Stomach (tissue), 9 donors: ENCODE data around the gene ATP11A. TPM values are rescaled to one million over a fixed set of nuclear protein-coding genes. Genes with fewer than 3 reads are reported as not detected.
"Not testable (repeated sequence)": the region's sequence is repeated elsewhere in the genome, so short reads cannot be mapped to it uniquely, and the experiment has no call there.

ENCODE experiments used
- DNase-seq, 2 donors: peaks; one replicate each; pipeline versions ENCODE4 v3.0.0 to v3.0.0-alpha.2; 2013 to 2019
- H3K27ac ChIP-seq, 5 donors: fragments of 200-600 bp in 4 of 5; sonication (generic) in 4 of 5; one replicate each; pipeline ENCODE4 v1.5.1; 2013 to 2019; ENCODE audit warnings: mild to moderate bottlenecking in 1 of 5, moderate library complexity in 1 of 5
- H3K27me3 ChIP-seq, 3 donors: fragments of 200-600 bp; sonication (generic); one replicate each; pipeline ENCODE4 v1.5.1; 2017 to 2019; ENCODE audit warnings: mixed run types in 1 of 3
- H3K36me3 ChIP-seq, 4 donors: fragments of 200-600 bp; sonication (generic); 1 replicate in 3 of 4; 2 replicates in 1 of 4; pipeline ENCODE4 v1.5.1; 2016 to 2019
- H3K4me1 ChIP-seq, 4 donors: fragments of 200-600 bp; sonication (generic); one replicate each; pipeline ENCODE4 v1.5.1; 2016 to 2019
- H3K4me3 ChIP-seq, 4 donors: fragments of 200-600 bp; sonication (generic) in 3 of 4; one replicate each; pipeline ENCODE4 v1.5.1; 2016 to 2019; ENCODE audit warnings: mild to moderate bottlenecking in 1 of 4
- H3K9me3 ChIP-seq, 4 donors: fragments of 200-600 bp; sonication (generic); one replicate each; pipeline ENCODE4 v1.5.1; 2016 to 2019
- EP300 ChIP-seq: sonication (generic); formaldehyde crosslinking; IDR thresholded peaks from one replicate; pipeline ENCODE4 v1.6.1; 2017; ENCODE audit warnings: antibody characterized with exemption
- POLR2A ChIP-seq, 4 donors: fragments of 450-650 bp; IDR thresholded peaks; one replicate each; pipeline ENCODE4 v1.6.1; 2016; ENCODE audit warnings: antibody characterized with exemption in 4 of 4, control low read depth in 2 of 4, mild to moderate bottlenecking in 1 of 4, moderate library complexity in 1 of 4
- POLR2AphosphoS5 ChIP-seq, 3 donors: sonication (generic); formaldehyde crosslinking; IDR thresholded peaks; one replicate each; pipeline ENCODE4 v1.6.1; 2016; ENCODE audit warnings: antibody characterized with exemption in 3 of 3
- WGBS, 5 donors: extraction: QIAGEN DNeasy Blood & Tissue Kit in 3 of 5; methylation state at CpG; one replicate each; pipeline versions ENCODE4 v1.1.5 to v1.1.7; 2013 to 2018; 5-methylcytosine and 5-hydroxymethylcytosine counted together
- intact Hi-C: fragments of 100-400 bp; cut with DNase I; formaldehyde crosslinking; loops from one replicate; pipeline ENCODE4 v1.15.1; 2023; ENCODE audit warnings: low total_unique reads
- polyA plus RNA-seq, 3 donors: library from polyadenylated mRNA; stranded (reverse); fragments of 200-250 nt; gene quantifications; one replicate each; pipeline ENCODE4 v1.2.3, GENCODE V29; 2013
- total RNA-seq, 5 donors: library from RNA; depleted of rRNA; stranded (reverse); fragments of >200 nt; gene quantifications; one replicate each; pipeline versions ENCODE4 v1.1.0 to v1.2.3, GENCODE V29; 2014 to 2016
- TF ChIP-seq, protein P1 (sequence below), 7 experiments: fragments of 450-650 bp in 4 of 7; fragments of 200-600 bp in 3 of 7; sonication (generic) in 3 of 7; IDR thresholded peaks; one replicate each; pipeline ENCODE4 v1.5.1; 2016 to 2019; ENCODE audit warnings: antibody characterized with exemption in 7 of 7, control low read depth in 2 of 7, mild to moderate bottlenecking in 1 of 7
- donor health status: healthy with polysubstance abuse.
- donor health status: Bipolar disorder and iron deficiency.
- donor health status: healthy.

ATP11A gene
- total and polyA plus RNA-seq, 8 donors = 1.1 to 70.9 (median 12.3) TPM

DNA sequence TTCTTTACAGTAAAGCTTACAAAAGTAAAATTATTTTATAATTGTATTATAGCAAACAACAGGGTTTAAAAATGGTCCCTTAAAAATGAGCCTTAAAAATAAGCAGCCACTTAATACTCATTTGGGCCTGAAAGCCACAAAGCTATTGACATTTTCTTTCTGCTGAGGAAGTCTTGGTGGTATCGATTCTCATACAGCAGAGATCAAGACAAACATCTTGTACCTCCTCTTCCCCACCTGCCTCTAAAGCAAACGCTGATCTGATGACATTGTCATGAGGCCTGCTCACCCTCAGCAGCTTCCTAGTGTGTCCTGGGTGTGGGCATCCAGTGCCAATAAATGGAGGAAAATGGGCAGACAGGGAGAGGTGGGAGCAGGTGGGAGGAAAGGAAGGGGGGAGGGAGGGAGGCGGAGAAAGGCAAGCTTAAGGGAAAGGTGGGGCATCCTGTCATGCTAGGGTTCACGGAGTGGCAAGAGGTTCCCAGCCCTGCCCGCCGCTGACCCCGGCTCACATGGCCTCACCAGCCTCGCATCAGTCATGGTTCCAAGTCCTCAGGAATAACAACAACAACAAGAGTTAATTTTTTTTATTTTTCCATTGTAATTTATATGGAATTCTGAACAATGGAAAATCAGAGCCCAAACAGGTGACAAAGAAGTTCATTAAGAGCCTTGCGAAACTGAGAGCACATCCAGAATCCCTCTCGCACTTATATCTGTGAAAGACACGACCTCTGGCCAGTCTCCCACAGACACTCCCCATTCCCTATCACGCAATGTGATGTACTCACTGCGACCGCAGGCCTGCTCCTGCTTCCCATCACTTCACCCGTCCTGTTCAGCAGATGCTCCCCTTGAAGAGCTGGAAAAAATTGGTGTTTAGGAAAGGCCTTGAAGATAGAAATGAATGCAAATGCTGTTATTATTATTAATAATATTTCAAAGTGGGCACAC, 15.1 kb upstream of the ATP11A start:
- WGBS, 5 donors = 77 to 79% (median 78%) methylated on average over 15 of the region's 15 CpGs
- no peaks in the 10 kb centered on the region for H3K4me1 ChIP-seq
- DNase-seq = no peak
- no peak overlapping the region for H3K27ac ChIP-seq
- H3K36me3 ChIP-seq = no peaks in the 10 kb centered on the region
- H3K9me3 ChIP-seq = no peaks in the 10 kb centered on the region
- TF ChIP-seq, protein P1, sequence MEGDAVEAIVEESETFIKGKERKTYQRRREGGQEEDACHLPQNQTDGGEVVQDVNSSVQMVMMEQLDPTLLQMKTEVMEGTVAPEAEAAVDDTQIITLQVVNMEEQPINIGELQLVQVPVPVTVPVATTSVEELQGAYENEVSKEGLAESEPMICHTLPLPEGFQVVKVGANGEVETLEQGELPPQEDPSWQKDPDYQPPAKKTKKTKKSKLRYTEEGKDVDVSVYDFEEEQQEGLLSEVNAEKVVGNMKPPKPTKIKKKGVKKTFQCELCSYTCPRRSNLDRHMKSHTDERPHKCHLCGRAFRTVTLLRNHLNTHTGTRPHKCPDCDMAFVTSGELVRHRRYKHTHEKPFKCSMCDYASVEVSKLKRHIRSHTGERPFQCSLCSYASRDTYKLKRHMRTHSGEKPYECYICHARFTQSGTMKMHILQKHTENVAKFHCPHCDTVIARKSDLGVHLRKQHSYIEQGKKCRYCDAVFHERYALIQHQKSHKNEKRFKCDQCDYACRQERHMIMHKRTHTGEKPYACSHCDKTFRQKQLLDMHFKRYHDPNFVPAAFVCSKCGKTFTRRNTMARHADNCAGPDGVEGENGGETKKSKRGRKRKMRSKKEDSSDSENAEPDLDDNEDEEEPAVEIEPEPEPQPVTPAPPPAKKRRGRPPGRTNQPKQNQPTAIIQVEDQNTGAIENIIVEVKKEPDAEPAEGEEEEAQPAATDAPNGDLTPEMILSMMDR (IDR thresholded peaks at IDR 0.05) = no peak
- TF ChIP-seq EP300 = no peak
- TF ChIP-seq POLR2AphosphoS5 (IDR thresholded peaks at IDR 0.05) = no peak
- TF ChIP-seq POLR2A (IDR thresholded peaks at IDR 0.05) = no peak
- peaks cover 0 to 31% (median 0%) of the 10 kb centered on the region in 3 donors for H3K27me3 ChIP-seq
- H3K4me3 ChIP-seq = no peak overlapping the region
- intact Hi-C loops = no loop called here

DNA sequence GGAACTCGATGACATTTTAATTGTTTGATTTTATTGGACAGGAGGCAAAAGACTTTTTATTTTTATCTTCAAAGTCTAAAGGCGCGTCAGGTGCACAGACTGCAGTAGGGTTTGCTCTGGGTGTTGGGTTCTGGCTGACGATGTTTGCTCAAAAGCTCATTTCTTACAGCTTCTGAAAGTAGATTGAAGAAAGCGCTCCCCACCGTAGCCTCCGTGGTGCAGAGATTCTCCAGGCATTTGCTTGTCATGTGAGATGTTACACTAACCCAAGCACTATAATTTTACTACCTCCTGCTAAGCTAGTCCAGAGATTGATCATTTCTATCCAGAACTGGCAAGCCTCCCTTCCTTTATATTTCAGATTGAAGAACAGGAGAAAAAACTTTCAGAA, 14.5 kb upstream of the ATP11A start:
- Histone ChIP-seq H3K27me3 (peaks cover 0 to 31% (median 0%) of the 10 kb centered on the region in 3 donors), H3K4me1 (no peaks in the 10 kb centered on the region), H3K9me3 (no peaks in the 10 kb centered on the region), H3K36me3 (no peaks in the 10 kb centered on the region), H3K4me3 (no peak overlapping the region), H3K27ac (no peak overlapping the region)
- intact Hi-C loops = no loop called here
- 40 to 69% (median 59%) methylated on average over 7 of the region's 7 CpGs for WGBS, 5 donors
- TF ChIP-seq POLR2AphosphoS5 (IDR thresholded peaks at IDR 0.05) (no peak), POLR2A (IDR thresholded peaks at IDR 0.05) (no peak), EP300 (no peak)
- TF ChIP-seq, protein P1 (IDR thresholded peaks at IDR 0.05) = no peak
- no peak for DNase-seq

DNA sequence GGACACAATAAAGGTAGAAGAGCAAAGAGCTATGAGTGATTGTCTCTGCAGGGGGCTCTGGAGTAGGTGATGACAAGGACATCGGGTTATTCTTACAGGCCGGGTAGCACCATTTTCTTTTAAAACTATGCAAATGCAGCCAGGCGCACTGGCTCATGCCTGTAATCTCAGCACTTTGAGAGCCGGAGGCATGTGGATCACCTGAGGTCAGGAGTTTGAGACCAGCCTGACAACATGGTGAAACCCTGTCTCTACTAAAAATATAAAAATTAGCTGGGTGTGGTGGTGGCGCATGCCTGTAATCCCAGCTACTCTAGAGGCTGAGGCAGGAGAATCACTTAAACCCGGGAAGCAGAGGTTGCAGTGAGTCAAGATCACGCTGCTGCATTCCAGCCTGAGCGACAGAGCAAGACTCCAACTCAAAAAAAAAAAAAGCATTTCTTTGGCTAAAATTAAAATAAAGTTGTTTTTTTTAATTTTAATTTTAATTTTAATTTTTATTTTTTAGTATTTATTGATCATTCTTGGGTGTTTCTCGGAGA, 12.3 kb upstream of the ATP11A start:
- 90 to 96% (median 91%) methylated on average over 9 of the region's 9 CpGs for WGBS, 5 donors
- peaks cover 0 to 12% (median 0%) of the 10 kb centered on the region in 3 donors for H3K27me3 ChIP-seq
- H3K9me3 ChIP-seq, H3K4me1 ChIP-seq, DNase-seq, H3K27ac ChIP-seq, H3K36me3 ChIP-seq, H3K4me3 ChIP-seq, intact Hi-C loops: not testable (repeated sequence)

DNA sequence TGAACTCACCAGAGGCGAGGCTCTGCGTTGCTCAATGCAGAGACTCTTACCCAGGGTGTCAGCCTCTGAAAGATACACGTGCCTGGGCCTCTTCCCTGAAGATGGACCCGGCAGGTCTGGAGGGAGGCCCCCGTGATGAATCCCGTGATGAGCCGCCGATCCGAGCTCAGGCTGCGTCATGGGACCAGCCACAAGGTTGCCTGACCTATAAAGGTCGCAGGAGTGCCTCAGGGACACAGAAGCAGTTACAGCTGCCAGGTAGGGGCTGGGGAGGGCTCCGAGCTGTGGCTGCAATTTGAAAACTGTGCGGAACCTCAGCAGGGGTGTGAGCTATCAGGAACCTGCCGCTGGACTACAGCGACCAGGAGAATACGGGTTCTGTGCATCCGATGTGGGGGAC, 10.5 kb upstream of the ATP11A start:
- Histone ChIP-seq H3K9me3 (no peaks in the 10 kb centered on the region), H3K4me3 (no peak overlapping the region), H3K4me1 (no peaks in the 10 kb centered on the region), H3K36me3 (no peaks in the 10 kb centered on the region), H3K27ac (no peak overlapping the region), H3K27me3 (peaks cover 0 to 10% (median 0%) of the 10 kb centered on the region in 3 donors)
- TF ChIP-seq, protein P1 (IDR thresholded peaks at IDR 0.05) = no peak
- no peak for TF ChIP-seq POLR2A (IDR thresholded peaks at IDR 0.05)
- no peak for TF ChIP-seq POLR2AphosphoS5 (IDR thresholded peaks at IDR 0.05)
- no peak for TF ChIP-seq EP300
- intact Hi-C loops = no loop called here
- DNase-seq = peak in 1 of 2 donors; percentile 17
- 90 to 96% (median 94%) methylated on average over 17 of the region's 17 CpGs for WGBS, 5 donors
